HG02970 (cell line): Measurements from ENCODE around the gene SF3A2.

ENCODE experiments used
- ATAC-seq: cut with Tn5 transposase; IDR thresholded peaks from one replicate; pipeline ENCODE4 v1.9.1; 2021; ENCODE audit warnings: mild to moderate bottlenecking, moderate library complexity, moderate number of reproducible peaks; ENCODE audit not compliant: unreplicated experiment, low FRiP score

The SF3A2 gene

GRCh38 chr19:2207008-2207407 lies 29.6 kb upstream of the SF3A2 start:
- ATAC-seq: no peak

GRCh38 chr19:2207991-2208860 lies 28.4 kb upstream of the SF3A2 start:
- ATAC-seq: no peak

GRCh38 chr19:2208975-2209374 lies 27.6 kb upstream of the SF3A2 start:
- no peak for ATAC-seq

GRCh38 chr19:2209408-2209807 lies 27.2 kb upstream of the SF3A2 start:
- ATAC-seq: no peak

- no peak for ATAC-seq
Observed at GRCh38 chr19:2210206-2210605, 26.4 kb upstream of the SF3A2 start.

GRCh38 chr19:2210987-2211740 lies 25.5 kb upstream of the SF3A2 start:
- no peak for ATAC-seq

- ATAC-seq: no peak
Observed at GRCh38 chr19:2212861-2213711, 23.5 kb upstream of the SF3A2 start.

- ATAC-seq: no peak
Observed at GRCh38 chr19:2213799-2214198, 22.8 kb upstream of the SF3A2 start.

GRCh38 chr19:2214251-2214650 lies 22.4 kb upstream of the SF3A2 start:
- ATAC-seq: no peak

GRCh38 chr19:2215281-2215751 lies 21.3 kb upstream of the SF3A2 start:
- ATAC-seq: no peak

- no peak for ATAC-seq
Observed at GRCh38 chr19:2216361-2217225, 20.0 kb upstream of the SF3A2 start.

- ATAC-seq: no peak
Observed at GRCh38 chr19:2217591-2217990, 19.0 kb upstream of the SF3A2 start.

GRCh38 chr19:2219726-2220125 lies 16.9 kb upstream of the SF3A2 start:
- ATAC-seq: no peak

GRCh38 chr19:2221250-2221831 lies 15.3 kb upstream of the SF3A2 start:
- no peak for ATAC-seq

- no peak for ATAC-seq
Observed at GRCh38 chr19:2221918-2222317, 14.7 kb upstream of the SF3A2 start.

GRCh38 chr19:2223391-2223790 lies 13.2 kb upstream of the SF3A2 start:
- no peak for ATAC-seq

GRCh38 chr19:2223959-2224358 lies 12.7 kb upstream of the SF3A2 start:
- ATAC-seq: no peak

GRCh38 chr19:2224754-2225349 lies 11.8 kb upstream of the SF3A2 start:
- ATAC-seq: no peak

- no peak for ATAC-seq
Observed at GRCh38 chr19:2225415-2226050, 11.1 kb upstream of the SF3A2 start.
